Stimulated activated CD8-positive, alpha-beta memory T cell treated with anti-CD3 and anti-CD28 coated beads, Interleukin-15, amount 100 ng/mL, for 1 hour (primary cell): ENCODE measurements around the gene SERPINH1.

ENCODE experiments used
- DNase-seq: peaks from one replicate; pipeline ENCODE4 v3.0.0-alpha.2; 2020; ENCODE audit warnings: low read depth

The SERPINH1 gene

GRCh38 chr11:75596914-75597313 lies 34.9 kb downstream of the SERPINH1 start:
- DNase-seq = no peak

GRCh38 chr11:75597636-75598035 lies 35.6 kb downstream of the SERPINH1 start:
- no peak for DNase-seq

- no peak for DNase-seq
Measured at GRCh38 chr11:75598264-75598663, 36.2 kb downstream of the SERPINH1 start.

- DNase-seq = no peak
Measured at GRCh38 chr11:75598900-75599299, 36.8 kb downstream of the SERPINH1 start.

GRCh38 chr11:75600356-75600755 lies 38.3 kb downstream of the SERPINH1 start:
- no peak for DNase-seq

- no peak for DNase-seq
Measured at GRCh38 chr11:75601494-75601893, 39.4 kb downstream of the SERPINH1 start.

- DNase-seq = no peak
Measured at GRCh38 chr11:75602951-75603350, 40.9 kb downstream of the SERPINH1 start.

- DNase-seq = no peak
Measured at GRCh38 chr11:75603791-75604736, 42.0 kb downstream of the SERPINH1 start.

- DNase-seq = no peak
Measured at GRCh38 chr11:75606099-75606498, 44.0 kb downstream of the SERPINH1 start.

- no peak for DNase-seq
Measured at GRCh38 chr11:75611823-75612222, 49.8 kb downstream of the SERPINH1 start.

GRCh38 chr11:75615751-75616150 lies 53.7 kb downstream of the SERPINH1 start:
- DNase-seq = no peak

GRCh38 chr11:75616281-75616680 lies 54.2 kb downstream of the SERPINH1 start:
- no peak for DNase-seq
